GM13976 (cell line): ENCODE results near the gene PLCG2.

Experiments used
- DNase-seq: peaks from one replicate; pipeline ENCODE4 v3.0.0; 2012; ENCODE audit warnings: low spot score
- CTCF ChIP-seq: IDR thresholded peaks from 2 replicates; pipeline ENCODE4 v1.5.1; 2012; ENCODE audit warnings: borderline replicate concordance, mild to moderate bottlenecking; ENCODE audit not compliant: insufficient read depth; ENCODE audit errors: extremely low read depth, missing control alignments, control extremely low read depth
- in situ Hi-C: fragments of 300-500 bp; cut with MboI; formaldehyde crosslinking; loops from one replicate; pipeline ENCODE4 v1.12.0; 2022; ENCODE audit warnings: low sequenced_read_pairs, mixed read lengths, inconsistent platforms; ENCODE audit not compliant: unreplicated experiment

The PLCG2 gene

GRCh38 chr16:81900014-81900413, 120.9 kb downstream of the PLCG2 start:
- no peak for DNase-seq
- TF ChIP-seq CTCF, result no peak
- in situ Hi-C loops, result no loop called here

GRCh38 chr16:81900456-81900855, 121.4 kb downstream of the PLCG2 start:
- no peak for DNase-seq
- TF ChIP-seq CTCF, result no peak
- in situ Hi-C loops, result no loop called here

GRCh38 chr16:81901484-81901883, 122.4 kb downstream of the PLCG2 start:
- no peak for DNase-seq
- in situ Hi-C loops, result no loop called here
- TF ChIP-seq CTCF, result no peak

- TF ChIP-seq CTCF, result no peak
- in situ Hi-C loops, result no loop called here
Observed at GRCh38 chr16:81902025-81902424, 122.9 kb downstream of the PLCG2 start.

GRCh38 chr16:81904320-81904719, 125.2 kb downstream of the PLCG2 start:
- no peak for DNase-seq
- in situ Hi-C loops, result no loop called here
- no peak for TF ChIP-seq CTCF

More at GRCh38 chr16:81902025-81902424, 122.9 kb downstream of the PLCG2 start:
- no peak for DNase-seq

- TF ChIP-seq CTCF, result no peak
- DNase-seq, result no peak
- in situ Hi-C loops, result no loop called here
Observed at GRCh38 chr16:81905277-81905676, 126.2 kb downstream of the PLCG2 start.

- TF ChIP-seq CTCF, result no peak
- in situ Hi-C loops, result no loop called here
- no peak for DNase-seq
Observed at GRCh38 chr16:81907681-81908080, 128.6 kb downstream of the PLCG2 start.
